Ishikawa (cell line): ENCODE measurements around the gene SUPT20H.

Source experiments
- CEBPB ChIP-seq: IDR thresholded peaks from 2 replicates; pipeline ENCODE4 v1.6.1; 2012
- EGR1 ChIP-seq: IDR thresholded peaks from 2 replicates; pipeline ENCODE4 v1.6.1; 2012
- EP300 ChIP-seq: IDR thresholded peaks from 2 replicates; pipeline ENCODE4 v1.6.1; 2012; ENCODE audit warnings: borderline replicate concordance
- FOXM1 ChIP-seq: IDR thresholded peaks from 2 replicates; pipeline ENCODE4 v1.6.1; 2012; ENCODE audit warnings: low read depth, borderline replicate concordance
- NFIC ChIP-seq: IDR thresholded peaks from 2 replicates; pipeline ENCODE4 v1.6.1; 2012
- RAD21 ChIP-seq: IDR thresholded peaks from 2 replicates; pipeline ENCODE4 v1.6.1; 2012; ENCODE audit warnings: low read depth
- TAF1 ChIP-seq: IDR thresholded peaks from 2 replicates; pipeline ENCODE4 v1.6.1; 2012; ENCODE audit warnings: low read depth, mild to moderate bottlenecking
- TCF12 ChIP-seq: IDR thresholded peaks from 2 replicates; pipeline ENCODE4 v1.6.1; 2012; ENCODE audit warnings: low read depth
- TEAD4 ChIP-seq: IDR thresholded peaks from 2 replicates; pipeline ENCODE4 v1.6.1; 2012
- YY1 ChIP-seq: IDR thresholded peaks from 2 replicates; pipeline ENCODE4 v1.6.1; 2012; ENCODE audit warnings: low read depth
- ZBTB7A ChIP-seq: IDR thresholded peaks from 2 replicates; pipeline ENCODE4 v1.6.1; 2012; ENCODE audit warnings: low read depth
- TF ChIP-seq, protein P1 (sequence below): IDR thresholded peaks from 2 replicates; pipeline ENCODE4 v1.6.1; 2012; ENCODE audit warnings: low read depth, mild to moderate bottlenecking
- TF ChIP-seq, protein P2 (sequence below): IDR thresholded peaks from 2 replicates; pipeline ENCODE4 v1.6.1; 2012
- TF ChIP-seq, protein P3 (sequence below): IDR thresholded peaks from 2 replicates; pipeline ENCODE4 v1.6.1; 2012

GRCh38 chr13:36975172-36975571 lies 84.3 kb downstream of the SUPT20H start:
- TF ChIP-seq TEAD4 (no peak), CEBPB (no peak), EP300 (no peak), RAD21 (no peak), FOXM1 (no peak), NFIC (no peak), EGR1 (no peak), ZBTB7A (no peak), TAF1 (no peak), TCF12 (no peak), YY1 (no peak)
- TF ChIP-seq, protein P1, sequence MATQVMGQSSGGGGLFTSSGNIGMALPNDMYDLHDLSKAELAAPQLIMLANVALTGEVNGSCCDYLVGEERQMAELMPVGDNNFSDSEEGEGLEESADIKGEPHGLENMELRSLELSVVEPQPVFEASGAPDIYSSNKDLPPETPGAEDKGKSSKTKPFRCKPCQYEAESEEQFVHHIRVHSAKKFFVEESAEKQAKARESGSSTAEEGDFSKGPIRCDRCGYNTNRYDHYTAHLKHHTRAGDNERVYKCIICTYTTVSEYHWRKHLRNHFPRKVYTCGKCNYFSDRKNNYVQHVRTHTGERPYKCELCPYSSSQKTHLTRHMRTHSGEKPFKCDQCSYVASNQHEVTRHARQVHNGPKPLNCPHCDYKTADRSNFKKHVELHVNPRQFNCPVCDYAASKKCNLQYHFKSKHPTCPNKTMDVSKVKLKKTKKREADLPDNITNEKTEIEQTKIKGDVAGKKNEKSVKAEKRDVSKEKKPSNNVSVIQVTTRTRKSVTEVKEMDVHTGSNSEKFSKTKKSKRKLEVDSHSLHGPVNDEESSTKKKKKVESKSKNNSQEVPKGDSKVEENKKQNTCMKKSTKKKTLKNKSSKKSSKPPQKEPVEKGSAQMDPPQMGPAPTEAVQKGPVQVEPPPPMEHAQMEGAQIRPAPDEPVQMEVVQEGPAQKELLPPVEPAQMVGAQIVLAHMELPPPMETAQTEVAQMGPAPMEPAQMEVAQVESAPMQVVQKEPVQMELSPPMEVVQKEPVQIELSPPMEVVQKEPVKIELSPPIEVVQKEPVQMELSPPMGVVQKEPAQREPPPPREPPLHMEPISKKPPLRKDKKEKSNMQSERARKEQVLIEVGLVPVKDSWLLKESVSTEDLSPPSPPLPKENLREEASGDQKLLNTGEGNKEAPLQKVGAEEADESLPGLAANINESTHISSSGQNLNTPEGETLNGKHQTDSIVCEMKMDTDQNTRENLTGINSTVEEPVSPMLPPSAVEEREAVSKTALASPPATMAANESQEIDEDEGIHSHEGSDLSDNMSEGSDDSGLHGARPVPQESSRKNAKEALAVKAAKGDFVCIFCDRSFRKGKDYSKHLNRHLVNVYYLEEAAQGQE: no peak
- TF ChIP-seq, protein P2, sequence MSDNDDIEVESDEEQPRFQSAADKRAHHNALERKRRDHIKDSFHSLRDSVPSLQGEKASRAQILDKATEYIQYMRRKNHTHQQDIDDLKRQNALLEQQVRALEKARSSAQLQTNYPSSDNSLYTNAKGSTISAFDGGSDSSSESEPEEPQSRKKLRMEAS: no peak
- TF ChIP-seq, protein P3, sequence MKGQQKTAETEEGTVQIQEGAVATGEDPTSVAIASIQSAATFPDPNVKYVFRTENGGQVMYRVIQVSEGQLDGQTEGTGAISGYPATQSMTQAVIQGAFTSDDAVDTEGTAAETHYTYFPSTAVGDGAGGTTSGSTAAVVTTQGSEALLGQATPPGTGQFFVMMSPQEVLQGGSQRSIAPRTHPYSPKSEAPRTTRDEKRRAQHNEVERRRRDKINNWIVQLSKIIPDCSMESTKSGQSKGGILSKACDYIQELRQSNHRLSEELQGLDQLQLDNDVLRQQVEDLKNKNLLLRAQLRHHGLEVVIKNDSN: no peak
